Measurements from ENCODE around the gene CACNA1H. TPM values are rescaled to one million over a fixed set of nuclear protein-coding genes. Genes with fewer than 3 reads are reported as not detected.
"Not testable (repeated sequence)": the region's sequence is repeated elsewhere in the genome, so short reads cannot be mapped to it uniquely, and the experiment has no call there.

Gene CACNA1H
- total and polyA plus RNA-seq, 11 donors = 1.6 to 14.6 (median 3.2) TPM

- intact Hi-C loops (cut with DNase I) = loop anchor here in 3 of 10 donors (2.0 to 10.0 kb wide), 2 partner anchors 89 to 381 kb away; no protein-coding TSS in a partner anchor
- peak overlapping the region in 1 of 12 donors; percentile 11 for H3K27ac ChIP-seq
- H3K27me3 ChIP-seq = peaks cover 0 to 9% (median 0%) of the 10 kb centered on the region in 9 donors
- no peak for DNase-seq
- ATAC-seq = no peak
- no peak overlapping the region for H3K4me3 ChIP-seq
- H3K4me1 ChIP-seq = peaks cover 0 to 6% (median 0%) of the 10 kb centered on the region in 12 donors
- 72 to 80% (median 78%) methylated on average over 9 to 14 of the region's 14 CpGs for WGBS, 4 donors
- H3K9me3 ChIP-seq = no peaks in the 10 kb centered on the region
- H3K36me3 ChIP-seq = no peaks in the 10 kb centered on the region
- no peak for TF ChIP-seq CTCF (IDR thresholded peaks at IDR 0.05)
- TF ChIP-seq POLR2A (IDR thresholded peaks at IDR 0.05) = no peak
Observed at GRCh38 chr16:1195393-1195666, 42.4 kb downstream of the CACNA1H start.

GRCh38 chr16:1196494-1196893 is 43.6 kb downstream of the CACNA1H start:
- ATAC-seq (no peak), DNase-seq (no peak)
- Histone ChIP-seq H3K36me3 (no peaks in the 10 kb centered on the region), H3K4me3 (no peak overlapping the region), H3K4me1 (peaks cover 0 to 6% (median 0%) of the 10 kb centered on the region in 12 donors), H3K27ac (peak overlapping the region in 1 of 12 donors; percentile 11), H3K27me3 (peaks cover 0 to 9% (median 0%) of the 10 kb centered on the region in 9 donors), H3K9me3 (no peaks in the 10 kb centered on the region)
- 59 to 78% (median 69%) methylated on average over 5 to 11 of the region's 11 CpGs for WGBS, 4 donors
- TF ChIP-seq POLR2A (IDR thresholded peaks at IDR 0.05) (no peak), CTCF (IDR thresholded peaks at IDR 0.05) (no peak)
- intact Hi-C loops (cut with DNase I) = loop anchor here in 1 of 10 donors (10.0 kb wide), 1 partner anchor 382 kb away; no protein-coding TSS in a partner anchor

- no peaks in the 10 kb centered on the region for H3K9me3 ChIP-seq
- no peak overlapping the region for H3K27ac ChIP-seq
- no peak for TF ChIP-seq POLR2A (IDR thresholded peaks at IDR 0.05)
- TF ChIP-seq CTCF (IDR thresholded peaks at IDR 0.05) = no peak
- H3K27me3 ChIP-seq = peaks cover 0 to 9% (median 0%) of the 10 kb centered on the region in 9 donors
- intact Hi-C loops (cut with DNase I) = loop anchor here in 1 of 10 donors (10.0 kb wide), 1 partner anchor 383 kb away; no protein-coding TSS in a partner anchor
- ATAC-seq = no peak
- DNase-seq = no peak
- 77 to 80% (median 78%) methylated on average over 10 to 19 of the region's 19 CpGs for WGBS, 4 donors
- no peaks in the 10 kb centered on the region for H3K36me3 ChIP-seq
- peaks cover 0 to 6% (median 0%) of the 10 kb centered on the region in 12 donors for H3K4me1 ChIP-seq
- no peak overlapping the region for H3K4me3 ChIP-seq
Observed at GRCh38 chr16:1197237-1197866, 44.4 kb downstream of the CACNA1H start.

GRCh38 chr16:1198194-1198593 is 45.3 kb downstream of the CACNA1H start:
- TF ChIP-seq POLR2A (IDR thresholded peaks at IDR 0.05) (no peak), CTCF (IDR thresholded peaks at IDR 0.05) (no peak)
- Histone ChIP-seq H3K36me3 (no peaks in the 10 kb centered on the region), H3K27ac (no peak overlapping the region), H3K27me3 (peaks cover 0 to 9% (median 0%) of the 10 kb centered on the region in 9 donors), H3K9me3 (no peaks in the 10 kb centered on the region), H3K4me3 (no peak overlapping the region), H3K4me1 (peaks cover 0 to 6% (median 0%) of the 10 kb centered on the region in 12 donors)
- 85 to 90% (median 88%) methylated on average over 16 to 18 of the region's 18 CpGs for WGBS, 4 donors
- ATAC-seq (no peak), DNase-seq (no peak)
- intact Hi-C loops (cut with DNase I) = loop anchor here in 1 of 10 donors (10.0 kb wide), 1 partner anchor 383 kb away; no protein-coding TSS in a partner anchor

GRCh38 chr16:1198671-1199346 is 45.9 kb downstream of the CACNA1H start:
- not testable (repeated sequence) for H3K27me3 ChIP-seq, H3K36me3 ChIP-seq, H3K4me1 ChIP-seq, H3K27ac ChIP-seq, DNase-seq, H3K4me3 ChIP-seq, ATAC-seq, H3K9me3 ChIP-seq
- intact Hi-C loops (cut with DNase I) = loop anchor here in 1 of 10 donors (10.0 kb wide), 1 partner anchor 384 kb away; no protein-coding TSS in a partner anchor
- WGBS, 4 donors = 86 to 91% (median 89%) methylated on average over 29 to 44 of the region's 44 CpGs

All from heart left ventricle (tissue), 16 donors.